Spinal cord (tissue), 10 donors: ENCODE measurements around the gene GNS. TPM values are rescaled to one million over a fixed set of nuclear protein-coding genes. Genes with fewer than 3 reads are reported as not detected.

Experiments used
- DNase-seq, 6 donors: peaks; one replicate each; pipeline versions ENCODE4 v3.0.0 to v3.0.0-alpha.2; 2013 to 2015; ENCODE audit warnings: low spot score in 6 of 6, low read depth in 4 of 6
- H3K27ac ChIP-seq: one replicate; pipeline ENCODE4 v1.5.1; 2013; ENCODE audit warnings: low read depth, low read length, control low read depth
- H3K27me3 ChIP-seq: one replicate; pipeline ENCODE4 v1.6.1; 2013; ENCODE audit warnings: low read length; ENCODE audit not compliant: control insufficient read depth, insufficient read depth
- H3K36me3 ChIP-seq: one replicate; pipeline ENCODE4 v1.6.1; 2013; ENCODE audit warnings: low read length; ENCODE audit not compliant: control insufficient read depth, insufficient read depth
- H3K4me1 ChIP-seq: one replicate; pipeline ENCODE4 v1.6.1; 2013; ENCODE audit warnings: low read length; ENCODE audit not compliant: control insufficient read depth, insufficient read depth
- H3K4me3 ChIP-seq: one replicate; pipeline ENCODE4 v1.5.1; 2013; ENCODE audit warnings: low read depth, low read length, control low read depth
- H3K9me3 ChIP-seq: one replicate; pipeline ENCODE4 v1.6.1; 2013; ENCODE audit warnings: low read length; ENCODE audit not compliant: control insufficient read depth, insufficient read depth
- WGBS: methylation state at CpG from one replicate; pipeline ENCODE4 v1.1.5; 2013; ENCODE audit warnings: missing lambda C conversion rate; ENCODE audit not compliant: insufficient coverage; 5-methylcytosine and 5-hydroxymethylcytosine counted together
- polyA plus RNA-seq, 2 donors: library from polyadenylated mRNA; unstranded; fragments of 120-200 nt; gene quantifications; one replicate each; pipeline ENCODE4 v1.2.1, GENCODE V29; 2013; ENCODE audit not compliant: insufficient read length in 2 of 2
- total RNA-seq, 2 donors: library from RNA; depleted of rRNA in 1 of 2; stranded (reverse); fragments of 120-200 nt in 1 of 2; fragments of >200 nt in 1 of 2; gene quantifications; one replicate each; pipeline versions ENCODE4 v1.2.3 to v1.2.4, GENCODE V29; 2013 to 2014
- donor health status: healthy.

Gene GNS
- total and polyA plus RNA-seq, 4 donors, result 50.0 to 103 (median 74.6) TPM

- no peak for DNase-seq
- Histone ChIP-seq H3K4me3 (no peak overlapping the region), H3K4me1 (peaks cover 8% of the 10 kb centered on the region), H3K27me3 (no peaks in the 10 kb centered on the region), H3K36me3 (peaks cover 4% of the 10 kb centered on the region), H3K9me3 (no peaks in the 10 kb centered on the region), H3K27ac (no peak overlapping the region)
- 90% methylated on average over 2 of the region's 2 CpGs for WGBS
These were observed 49.8 kb downstream of the GNS start for GRCh38 chr12:64709429-64709828.

GRCh38 chr12:64707926-64708325 lies 51.3 kb downstream of the GNS start:
- Histone ChIP-seq H3K36me3 (no peaks in the 10 kb centered on the region), H3K27me3 (no peaks in the 10 kb centered on the region), H3K27ac (no peak overlapping the region), H3K9me3 (no peaks in the 10 kb centered on the region), H3K4me1 (peaks cover 8% of the 10 kb centered on the region), H3K4me3 (no peak overlapping the region)
- DNase-seq, result no peak
- no CpG with 5 or more reads among the region's 2 CpGs for WGBS

- no peak for DNase-seq
- Histone ChIP-seq H3K27me3 (no peaks in the 10 kb centered on the region), H3K27ac (no peak overlapping the region), H3K4me1 (peaks cover 8% of the 10 kb centered on the region), H3K36me3 (no peaks in the 10 kb centered on the region), H3K9me3 (no peaks in the 10 kb centered on the region), H3K4me3 (no peak overlapping the region)
- WGBS, result no CpG with 5 or more reads among the region's 4 CpGs
These were observed 51.8 kb downstream of the GNS start for GRCh38 chr12:64707362-64707761.

GRCh38 chr12:64706857-64707256 lies 52.3 kb downstream of the GNS start:
- Histone ChIP-seq H3K27me3 (no peaks in the 10 kb centered on the region), H3K9me3 (no peaks in the 10 kb centered on the region), H3K36me3 (no peaks in the 10 kb centered on the region), H3K4me1 (peaks cover 8% of the 10 kb centered on the region), H3K4me3 (no peak overlapping the region), H3K27ac (no peak overlapping the region)
- WGBS, result 46% methylated on average over 5 of the region's 5 CpGs
- peak in 1 of 6 donors; percentile 28 for DNase-seq

- Histone ChIP-seq H3K36me3 (no peaks in the 10 kb centered on the region), H3K27ac (no peak overlapping the region), H3K4me1 (peaks cover 8% of the 10 kb centered on the region), H3K9me3 (no peaks in the 10 kb centered on the region), H3K4me3 (no peak overlapping the region), H3K27me3 (no peaks in the 10 kb centered on the region)
- WGBS, result 24% methylated on average over 3 of the region's 3 CpGs
- no peak for DNase-seq
These were observed 52.9 kb downstream of the GNS start for GRCh38 chr12:64706306-64706705.

GRCh38 chr12:64701283-64701682 lies 57.9 kb downstream of the GNS start:
- Histone ChIP-seq H3K27me3 (no peaks in the 10 kb centered on the region), H3K4me3 (no peak overlapping the region), H3K9me3 (no peaks in the 10 kb centered on the region), H3K4me1 (peaks cover 2% of the 10 kb centered on the region), H3K36me3 (no peaks in the 10 kb centered on the region), H3K27ac (no peak overlapping the region)
- 39% methylated on average over 3 of the region's 5 CpGs for WGBS
- no peak for DNase-seq

- DNase-seq, result no peak
- no peaks in the 10 kb centered on the region for H3K36me3 ChIP-seq
- no CpG with 5 or more reads among the region's 1 CpG for WGBS
These were observed 58.7 kb downstream of the GNS start for GRCh38 chr12:64700532-64700931.

GRCh38 chr12:64699504-64700115 lies 59.6 kb downstream of the GNS start:
- WGBS, result 100% methylated on average over 6 of the region's 12 CpGs
- no peak overlapping the region for H3K27ac ChIP-seq
- no peaks in the 10 kb centered on the region for H3K9me3 ChIP-seq
- DNase-seq, result no peak
- H3K27me3 ChIP-seq, result no peaks in the 10 kb centered on the region
- no peaks in the 10 kb centered on the region for H3K36me3 ChIP-seq
- H3K4me1 ChIP-seq, result no peaks in the 10 kb centered on the region
- no peak overlapping the region for H3K4me3 ChIP-seq

More at GRCh38 chr12:64700532-64700931, 58.7 kb downstream of the GNS start:
- no peaks in the 10 kb centered on the region for H3K27me3 ChIP-seq
- H3K4me1 ChIP-seq, result no peaks in the 10 kb centered on the region
- no peak overlapping the region for H3K4me3 ChIP-seq
- H3K27ac ChIP-seq, result no peak overlapping the region
- H3K9me3 ChIP-seq, result no peaks in the 10 kb centered on the region

- Histone ChIP-seq H3K4me1 (no peaks in the 10 kb centered on the region), H3K27ac (no peak overlapping the region), H3K36me3 (no peaks in the 10 kb centered on the region), H3K27me3 (no peaks in the 10 kb centered on the region), H3K4me3 (no peak overlapping the region), H3K9me3 (no peaks in the 10 kb centered on the region)
- DNase-seq, result peak in 2 of 6 donors; percentile 61 to 88
- WGBS, result no CpG with 5 or more reads among the region's 1 CpG
These were observed 63.0 kb downstream of the GNS start for GRCh38 chr12:64696080-64696741.

GRCh38 chr12:64695550-64695949 lies 63.7 kb downstream of the GNS start:
- WGBS, result 68% methylated on average over 3 of the region's 5 CpGs
- Histone ChIP-seq H3K36me3 (no peaks in the 10 kb centered on the region), H3K4me3 (no peak overlapping the region), H3K27ac (no peak overlapping the region), H3K27me3 (no peaks in the 10 kb centered on the region), H3K4me1 (no peaks in the 10 kb centered on the region), H3K9me3 (no peaks in the 10 kb centered on the region)
- DNase-seq, result no peak
